Central memory CD4-positive, alpha-beta T cell (primary cell): ENCODE results near the gene GARS1.
A peak's percentile ranks its signal among the peaks of the same experiment; 100 is the strongest.
"Not testable (repeated sequence)": the region's sequence is repeated elsewhere in the genome, so short reads cannot be mapped to it uniquely, and the experiment has no call there.

Experiments used
- DNase-seq: peaks from one replicate; pipeline ENCODE4 v3.0.0; 2022
- total RNA-seq, 3 experiments: gene quantifications; one replicate each; lab custom pipeline; 2026; lab: John Stamatoyannopoulos, UW

GARS1 gene
- 152 to 693 (median 274) reads per million in 3 experiments for total RNA-seq

- DNase-seq: peak; percentile 89
Observed at GRCh38 chr7:30594540-30595435, at the start of gene GARS1. Gene GARS1 (plus strand): TSS chr7:30594878. CDS start chr7:30594922, 44 bp downstream.

GRCh38 chr7:30545791-30546555, 48.7 kb upstream of the GARS1 start:
- DNase-seq: no peak

GRCh38 chr7:30546596-30546995, 48.1 kb upstream of the GARS1 start:
- DNase-seq: no peak

- peak; percentile 10 for DNase-seq
Observed at GRCh38 chr7:30548845-30549244, 45.8 kb upstream of the GARS1 start.

GRCh38 chr7:30549931-30550493, 44.7 kb upstream of the GARS1 start:
- no peak for DNase-seq

GRCh38 chr7:30552330-30552729, 42.3 kb upstream of the GARS1 start:
- DNase-seq: no peak

- DNase-seq: no peak
Observed at GRCh38 chr7:30553141-30553540, 41.5 kb upstream of the GARS1 start.

GRCh38 chr7:30553546-30553945, 41.1 kb upstream of the GARS1 start:
- DNase-seq: no peak

- DNase-seq: no peak
Observed at GRCh38 chr7:30555525-30555924, 39.2 kb upstream of the GARS1 start.

- no peak for DNase-seq
Observed at GRCh38 chr7:30556840-30557239, 37.8 kb upstream of the GARS1 start.

- DNase-seq: no peak
Observed at GRCh38 chr7:30557245-30557644, 37.4 kb upstream of the GARS1 start.

- DNase-seq: no peak
Observed at GRCh38 chr7:30559611-30560010, 35.1 kb upstream of the GARS1 start.

GRCh38 chr7:30561389-30561788, 33.3 kb upstream of the GARS1 start:
- no peak for DNase-seq

- DNase-seq: no peak
Observed at GRCh38 chr7:30562498-30562897, 32.2 kb upstream of the GARS1 start.

GRCh38 chr7:30562909-30563308, 31.8 kb upstream of the GARS1 start:
- DNase-seq: no peak

- no peak for DNase-seq
Observed at GRCh38 chr7:30563326-30563942, 31.2 kb upstream of the GARS1 start.

- peak; percentile 54 for DNase-seq
Observed at GRCh38 chr7:30564243-30564892, 30.3 kb upstream of the GARS1 start.

- no peak for DNase-seq
Observed at GRCh38 chr7:30566596-30566995, 28.1 kb upstream of the GARS1 start.

- no peak for DNase-seq
Observed at GRCh38 chr7:30567081-30567480, 27.6 kb upstream of the GARS1 start.

GRCh38 chr7:30570238-30570637, 24.4 kb upstream of the GARS1 start:
- not testable (repeated sequence) for DNase-seq

- no peak for DNase-seq
Observed at GRCh38 chr7:30572212-30572841, 22.4 kb upstream of the GARS1 start.

GRCh38 chr7:30575910-30576309, 18.8 kb upstream of the GARS1 start:
- no peak for DNase-seq
